ENCODE measurements around the gene MYT1. TPM values are rescaled to one million over a fixed set of nuclear protein-coding genes. Genes with fewer than 3 reads are reported as not detected.
"Not testable (repeated sequence)": the region's sequence is repeated elsewhere in the genome, so short reads cannot be mapped to it uniquely, and the experiment has no call there.

Gene MYT1
- total RNA-seq, 1 donor from 2014 or later = 1.2 TPM

DNA sequence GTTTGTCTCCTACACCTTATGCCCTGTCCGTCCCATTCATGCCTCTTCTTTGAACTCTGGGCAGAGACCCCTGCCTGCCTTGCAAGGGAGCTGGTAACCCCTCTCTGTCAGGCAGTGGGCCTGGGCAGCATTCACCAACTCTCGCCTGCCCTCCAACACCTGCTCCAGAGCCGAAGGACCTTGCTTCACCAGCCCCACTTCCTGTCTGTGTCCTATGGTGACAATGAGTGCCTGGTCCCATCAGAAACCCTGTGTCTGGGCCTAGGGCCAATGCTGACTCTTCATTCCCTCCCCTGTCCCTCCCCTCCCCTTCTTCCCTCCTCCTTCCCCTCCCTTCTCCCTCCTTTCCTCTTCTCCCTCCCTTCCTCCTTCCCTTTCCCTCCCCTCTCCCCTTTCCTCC, 68.5 kb downstream of the MYT1 start:
- Histone ChIP-seq H3K4me3 (no peak overlapping the region), H3K27ac (no peak overlapping the region), H3K27me3 (no peaks in the 10 kb centered on the region), H3K79me2 (ENCODE audit: low read depth) (no peaks in the 10 kb centered on the region), H3K9me3 (ENCODE audit: low read depth) (no peaks in the 10 kb centered on the region), H3F3A (ENCODE audit: low read depth) (no peaks in the 10 kb centered on the region), H2AFZ (replicated peaks) (no peak overlapping the region), H3K4me2 (no peak overlapping the region), H3K36me3 (no peaks in the 10 kb centered on the region), H3K9ac (no peak overlapping the region), H3K4me1 (no peaks in the 10 kb centered on the region), H4K20me1 (ENCODE audit: low read depth) (no peaks in the 10 kb centered on the region)
- Mint-ChIP-seq H3K4me3 (no peak overlapping the region), H3K36me3 (no peaks in the 10 kb centered on the region), H3K4me1 (peaks cover 7% of the 10 kb centered on the region), H3K27me3 (ENCODE audit: insufficient read depth, low read depth) (no peaks in the 10 kb centered on the region), H3K27ac (peak overlapping the region; percentile 50), H3K9me3 (peaks cover 9% of the 10 kb centered on the region)
- no peak for TF ChIP-seq CTCF (IDR thresholded peaks at IDR 0.05)
- TF ChIP-seq EZH2 (IDR thresholded peaks at IDR 0.05) = no peak
- TF ChIP-seq EZH2phosphoT487 (IDR thresholded peaks at IDR 0.05) = no peak
- DNase-seq (ENCODE audit: low spot score) = no peak

DNA sequence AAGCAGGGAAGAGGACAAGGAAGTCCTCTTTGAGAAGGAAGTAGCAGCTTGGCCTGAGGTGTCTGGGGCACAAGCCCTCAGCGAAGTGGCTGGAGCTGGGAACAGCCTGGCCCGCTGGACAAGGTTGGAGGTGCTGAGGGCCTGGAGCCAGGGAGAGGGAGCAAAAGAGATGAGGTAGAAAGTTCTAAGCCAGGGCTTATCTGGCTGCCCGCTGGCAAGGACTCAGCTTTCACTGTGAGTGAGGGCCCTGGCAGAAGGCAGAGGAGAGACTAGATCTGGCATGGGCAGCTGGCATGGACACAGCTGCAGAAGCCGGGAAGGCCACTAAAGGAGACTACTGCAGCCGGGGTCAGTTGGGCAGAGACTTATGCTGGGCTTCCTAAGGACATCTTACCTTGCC, 69.5 kb downstream of the MYT1 start:
- Histone ChIP-seq H4K20me1 (ENCODE audit: low read depth) (no peaks in the 10 kb centered on the region), H3K79me2 (ENCODE audit: low read depth) (no peaks in the 10 kb centered on the region), H2AFZ (replicated peaks) (no peak overlapping the region), H3F3A (ENCODE audit: low read depth) (no peaks in the 10 kb centered on the region), H3K36me3 (no peaks in the 10 kb centered on the region), H3K27me3 (no peaks in the 10 kb centered on the region), H3K27ac (no peak overlapping the region), H3K4me1 (no peaks in the 10 kb centered on the region), H3K4me2 (no peak overlapping the region), H3K4me3 (no peak overlapping the region), H3K9ac (no peak overlapping the region), H3K9me3 (ENCODE audit: low read depth) (no peaks in the 10 kb centered on the region)
- H3K4me1 Mint-ChIP-seq = peaks cover 7% of the 10 kb centered on the region
- H3K27me3 Mint-ChIP-seq (ENCODE audit: insufficient read depth, low read depth) = no peaks in the 10 kb centered on the region
- no peaks in the 10 kb centered on the region for H3K36me3 Mint-ChIP-seq
- no peak overlapping the region for H3K27ac Mint-ChIP-seq
- peaks cover 9% of the 10 kb centered on the region for H3K9me3 Mint-ChIP-seq
- peak overlapping the region; percentile 70 for H3K4me3 Mint-ChIP-seq
- TF ChIP-seq EZH2 (IDR thresholded peaks at IDR 0.05) = no peak
- no peak for TF ChIP-seq EZH2phosphoT487 (IDR thresholded peaks at IDR 0.05)
- TF ChIP-seq CTCF (IDR thresholded peaks at IDR 0.05) = no peak
- DNase-seq (ENCODE audit: low spot score) = no peak

- no peaks in the 10 kb centered on the region for H3K27me3 Mint-ChIP-seq (ENCODE audit: insufficient read depth, low read depth)
- no peaks in the 10 kb centered on the region for H3K79me2 ChIP-seq (ENCODE audit: low read depth)
- no peaks in the 10 kb centered on the region for H3K4me1 ChIP-seq
- H4K20me1 ChIP-seq (ENCODE audit: low read depth) = no peaks in the 10 kb centered on the region
- H3K36me3 Mint-ChIP-seq = no peaks in the 10 kb centered on the region
- no peak overlapping the region for H3K4me3 Mint-ChIP-seq
- no peaks in the 10 kb centered on the region for H3K9me3 ChIP-seq (ENCODE audit: low read depth)
- H2AFZ ChIP-seq (replicated peaks) = no peak overlapping the region
- H3K9ac ChIP-seq = no peak overlapping the region
- no peak overlapping the region for H3K27ac ChIP-seq
- H3K4me2 ChIP-seq = no peak overlapping the region
- no peak overlapping the region for H3K27ac Mint-ChIP-seq
- peaks cover 9% of the 10 kb centered on the region for H3K9me3 Mint-ChIP-seq
- no peak overlapping the region for H3K4me3 ChIP-seq
- no peaks in the 10 kb centered on the region for H3F3A ChIP-seq (ENCODE audit: low read depth)
- no peak for DNase-seq (ENCODE audit: low spot score)
- no peak for TF ChIP-seq EZH2 (IDR thresholded peaks at IDR 0.05)
- TF ChIP-seq EZH2phosphoT487 (IDR thresholded peaks at IDR 0.05) = no peak
- TF ChIP-seq CTCF (IDR thresholded peaks at IDR 0.05) = no peak
- no peaks in the 10 kb centered on the region for H3K27me3 ChIP-seq
- peaks cover 7% of the 10 kb centered on the region for H3K4me1 Mint-ChIP-seq
- H3K36me3 ChIP-seq = no peaks in the 10 kb centered on the region
Observed at GRCh38 chr20:64234291-64234791, 70.1 kb downstream of the MYT1 start.

- H3K27ac Mint-ChIP-seq = not testable (repeated sequence)
Observed at GRCh38 chr20:64234921-64235565, 70.8 kb downstream of the MYT1 start.

More at GRCh38 chr20:64234921-64235565, 70.8 kb downstream of the MYT1 start:
- H3F3A ChIP-seq (ENCODE audit: low read depth); H3K36me3 ChIP-seq; H3K4me1 ChIP-seq; H3K27ac ChIP-seq; H3K27me3 ChIP-seq; H4K20me1 ChIP-seq (ENCODE audit: low read depth); H3K27me3 Mint-ChIP-seq (ENCODE audit: insufficient read depth, low read depth); H3K4me2 ChIP-seq; DNase-seq (ENCODE audit: low spot score); H3K4me1 Mint-ChIP-seq; H3K4me3 ChIP-seq; H3K4me3 Mint-ChIP-seq; H3K36me3 Mint-ChIP-seq; H3K9ac ChIP-seq; H3K9me3 ChIP-seq (ENCODE audit: low read depth); H3K79me2 ChIP-seq (ENCODE audit: low read depth); H2AFZ ChIP-seq (replicated peaks); H3K9me3 Mint-ChIP-seq: not testable (repeated sequence)

All from neural progenitor cell (in vitro differentiated cells).